H9 (cell line): ENCODE data around the gene HOXC11. TPM values are rescaled to one million over a fixed set of nuclear protein-coding genes. Genes with fewer than 3 reads are reported as not detected.

ENCODE experiments used
- DNase-seq: peaks from one replicate; pipeline ENCODE4 v3.0.0-alpha.2; 2017
- H2AFZ ChIP-seq: one replicate; pipeline ENCODE4 v1.6.1; 2013; ENCODE audit warnings: mild to moderate bottlenecking, low read length, control low read depth, moderate library complexity
- H2AK5ac ChIP-seq: 2 replicates; pipeline ENCODE4 v1.6.1; 2013; ENCODE audit warnings: low read length, control low read depth, mixed read lengths; ENCODE audit not compliant: insufficient read length
- H2BK120ac ChIP-seq: one replicate; pipeline ENCODE4 v1.6.1; 2013; ENCODE audit warnings: low read depth, mild to moderate bottlenecking, low read length, control low read depth, inconsistent platforms; ENCODE audit not compliant: poor library complexity, severe bottlenecking
- H2BK12ac ChIP-seq: 2 replicates; pipeline ENCODE4 v1.6.1; 2013; ENCODE audit warnings: low read length, control low read depth, mixed read lengths, low read depth; ENCODE audit not compliant: insufficient read length
- H2BK15ac ChIP-seq: 2 replicates; pipeline ENCODE4 v1.6.1; 2013; ENCODE audit warnings: low read depth, low read length, control low read depth
- H2BK20ac ChIP-seq: one replicate; pipeline ENCODE4 v1.6.1; 2013; ENCODE audit warnings: low read depth, mild to moderate bottlenecking, low read length, control low read depth, inconsistent platforms; ENCODE audit not compliant: poor library complexity, severe bottlenecking
- H2BK5ac ChIP-seq: 2 replicates; pipeline ENCODE4 v1.6.1; 2013; ENCODE audit warnings: low read length, control low read depth, mixed read lengths; ENCODE audit not compliant: insufficient read length
- H3K14ac ChIP-seq: 2 replicates; pipeline ENCODE4 v1.6.1; 2013; ENCODE audit warnings: low read length, control low read depth; ENCODE audit not compliant: insufficient read depth
- H3K18ac ChIP-seq: 2 replicates; pipeline ENCODE4 v1.6.1; 2013; ENCODE audit warnings: low read depth, mild to moderate bottlenecking, mixed read lengths, low read length, control low read depth; ENCODE audit not compliant: insufficient read length
- H3K23ac ChIP-seq: 2 replicates; pipeline ENCODE4 v1.6.1; 2013; ENCODE audit warnings: low read length, control low read depth, mixed read lengths, low read depth; ENCODE audit not compliant: insufficient read length
- H3K23me2 ChIP-seq: 2 replicates; pipeline ENCODE4 v1.6.1; 2013; ENCODE audit warnings: low read depth, mild to moderate bottlenecking, mixed read lengths, low read length, control low read depth; ENCODE audit not compliant: insufficient read length, poor library complexity, severe bottlenecking
- H3K27ac ChIP-seq: 2 replicates; pipeline ENCODE4 v1.5.1; 2013; ENCODE audit warnings: low read length, control low read depth, mixed read lengths, low read depth; ENCODE audit not compliant: insufficient read length
- H3K27me3 ChIP-seq: 2 replicates; pipeline ENCODE4 v1.6.1; 2013; ENCODE audit warnings: low read length, control low read depth, inconsistent platforms; ENCODE audit not compliant: insufficient read depth
- H3K4ac ChIP-seq: 2 replicates; pipeline ENCODE4 v1.6.1; 2013; ENCODE audit warnings: low read depth, mild to moderate bottlenecking, control low read depth, inconsistent platforms, low read length, moderate library complexity
- H3K4me1 ChIP-seq: 2 replicates; pipeline ENCODE4 v1.6.1; 2013; ENCODE audit warnings: low read length, control low read depth, inconsistent platforms; ENCODE audit not compliant: insufficient read depth
- H3K4me2 ChIP-seq: 2 replicates; pipeline ENCODE4 v1.6.1; 2013; ENCODE audit warnings: low read length, control low read depth, mixed read lengths; ENCODE audit not compliant: insufficient read length, insufficient read depth
- H3K56ac ChIP-seq: 2 replicates; pipeline ENCODE4 v1.6.1; 2013; ENCODE audit warnings: low read depth, mild to moderate bottlenecking, mixed read lengths, low read length, control low read depth; ENCODE audit not compliant: insufficient read length
- H3K79me1 ChIP-seq: 2 replicates; pipeline ENCODE4 v1.6.1; 2013; ENCODE audit warnings: low read depth, mild to moderate bottlenecking, moderate library complexity, low read length, control low read depth, inconsistent platforms; ENCODE audit not compliant: insufficient read depth, poor library complexity, severe bottlenecking
- H3K79me2 ChIP-seq: 2 replicates; pipeline ENCODE4 v1.6.1; 2013; ENCODE audit warnings: low read length, control low read depth, inconsistent platforms; ENCODE audit not compliant: insufficient read depth
- H3K9ac ChIP-seq: 2 replicates; pipeline ENCODE4 v1.6.1; 2013; ENCODE audit warnings: low read length, control low read depth, mixed read lengths; ENCODE audit not compliant: insufficient read length; ENCODE audit errors: extremely low read depth
- H3K9me3 ChIP-seq: one replicate; pipeline ENCODE4 v1.6.1; 2013; ENCODE audit warnings: low read depth, low read length, inconsistent platforms; ENCODE audit not compliant: control insufficient read depth
- H3T11ph ChIP-seq: one replicate; pipeline ENCODE4 v1.6.1; 2013; ENCODE audit warnings: mild to moderate bottlenecking, low read length, control low read depth, inconsistent platforms
- H4K20me1 ChIP-seq: one replicate; pipeline ENCODE4 v1.6.1; 2013; ENCODE audit not compliant: control insufficient read depth, insufficient read length, insufficient read depth
- H4K5ac ChIP-seq: 2 replicates; pipeline ENCODE4 v1.6.1; 2013; ENCODE audit warnings: low read depth, mild to moderate bottlenecking, mixed read lengths, low read length, control low read depth; ENCODE audit not compliant: insufficient read length
- H4K8ac ChIP-seq: replicated peaks from 2 replicates; pipeline ENCODE4 v1.6.1; 2013; ENCODE audit warnings: low read length, control low read depth, mixed read lengths, low read depth; ENCODE audit not compliant: insufficient read length
- H4K91ac ChIP-seq: 2 replicates; pipeline ENCODE4 v1.6.1; 2013; ENCODE audit warnings: low read depth, mild to moderate bottlenecking, moderate library complexity, mixed read lengths, low read length, control low read depth; ENCODE audit not compliant: insufficient read length
- H3K27ac Mint-ChIP-seq, 3 experiments: 2 replicates in 2 of 3; 3 replicates in 1 of 3; pipeline ENCODE4 v1.8.0; 2020 to 2021; ENCODE audit warnings: mixed read lengths in 3 of 3, mild to moderate bottlenecking in 1 of 3, moderate library complexity in 1 of 3
- H3K27me3 Mint-ChIP-seq: 2 replicates; pipeline ENCODE4 v1.8.0; 2021; ENCODE audit warnings: low read depth, mild to moderate bottlenecking, moderate library complexity, mixed read lengths
- H3K36me3 Mint-ChIP-seq, 3 experiments: 2 replicates in 2 of 3; 3 replicates in 1 of 3; pipeline ENCODE4 v1.8.0; 2020 to 2021; ENCODE audit warnings: low read depth in 3 of 3, mixed read lengths in 3 of 3; ENCODE audit not compliant: insufficient read depth in 1 of 3
- H3K4me1 Mint-ChIP-seq, 2 experiments: 2 replicates each; pipeline ENCODE4 v1.8.0; 2020; ENCODE audit warnings: mixed read lengths in 2 of 2
- H3K4me3 Mint-ChIP-seq, 2 experiments: 2 replicates in 1 of 2; 3 replicates in 1 of 2; pipeline ENCODE4 v1.8.0; 2020 to 2021; ENCODE audit warnings: mild to moderate bottlenecking in 2 of 2, mixed read lengths in 2 of 2, moderate library complexity in 1 of 2
- H3K9me3 Mint-ChIP-seq, 2 experiments: 2 replicates in 1 of 2; 3 replicates in 1 of 2; pipeline ENCODE4 v1.8.0; 2020; ENCODE audit warnings: mild to moderate bottlenecking in 2 of 2, mixed read lengths in 2 of 2, moderate library complexity in 1 of 2
- CTCF ChIP-seq: fragments of 200-600 bp; sonication (generic); conservative IDR thresholded peaks from 3 replicates; pipeline ENCODE4 v1.8.0; 2021; ENCODE audit warnings: antibody characterized with exemption, mild to moderate bottlenecking
- WGBS: extraction: QIAGEN DNeasy Blood & Tissue Kit; methylation state at CpG from one replicate; pipeline ENCODE4 v1.1.7; 2013; ENCODE audit warnings: missing lambda C conversion rate, low lambda C conversion rate, mixed read lengths; ENCODE audit not compliant: insufficient read length; ENCODE audit errors: extremely low coverage; 5-methylcytosine and 5-hydroxymethylcytosine counted together
- total RNA-seq: library from RNA; stranded (reverse); gene quantifications from 2 replicates; pipeline ENCODE4 v1.2.1, GENCODE V29; 2021

Gene HOXC11
- total RNA-seq, 1 experiment from 2014 or later = not detected

- no peak overlapping the region for H3K18ac ChIP-seq
- H3K4me2 ChIP-seq = no peak overlapping the region
- H4K5ac ChIP-seq = no peak overlapping the region
- DNase-seq = no peak
- no peaks in the 10 kb centered on the region for H3K23me2 ChIP-seq
- no peak overlapping the region for H2BK20ac ChIP-seq
- peaks cover 96% of the 10 kb centered on the region for H3K27me3 ChIP-seq
- H3K27ac ChIP-seq = no peak overlapping the region
- H3K79me1 ChIP-seq = no peaks in the 10 kb centered on the region
- no peak overlapping the region for H3K56ac ChIP-seq
- no peak overlapping the region for H3K9ac ChIP-seq
- H3K9me3 Mint-ChIP-seq = peaks cover 3 to 8% of the 10 kb centered on the region in 2 experiments; a peak in 4 of 5 replicates
- no peak overlapping the region for H2AK5ac ChIP-seq
- no peak overlapping the region for H4K8ac ChIP-seq
- no peaks in the 10 kb centered on the region for H4K20me1 ChIP-seq
- no peak overlapping the region for H3K4ac ChIP-seq
- H3K36me3 Mint-ChIP-seq = no peaks in the 10 kb centered on the region; a peak in 2 of 7 replicates
- H2BK120ac ChIP-seq = no peak overlapping the region
- H3K4me1 Mint-ChIP-seq = peaks cover 3 to 16% of the 10 kb centered on the region in 2 experiments; a peak in 2 of 4 replicates
- no peak overlapping the region for H2AFZ ChIP-seq
- H3K4me3 Mint-ChIP-seq = no peak overlapping the region
- no peak overlapping the region for H3K14ac ChIP-seq
- H3T11ph ChIP-seq = no peak overlapping the region
- peaks cover 100% of the 10 kb centered on the region for H3K27me3 Mint-ChIP-seq
- no peak overlapping the region for H3K23ac ChIP-seq
- TF ChIP-seq CTCF = peak; percentile 58
- H3K9me3 ChIP-seq = no peaks in the 10 kb centered on the region
- WGBS = no CpG with 5 or more reads among the region's 28 CpGs
- H3K27ac Mint-ChIP-seq = no peak overlapping the region
- H3K4me1 ChIP-seq = no peaks in the 10 kb centered on the region
- no peaks in the 10 kb centered on the region for H3K79me2 ChIP-seq
- no peak overlapping the region for H4K91ac ChIP-seq
- no peak overlapping the region for H2BK5ac ChIP-seq
- H2BK15ac ChIP-seq = no peak overlapping the region
- H2BK12ac ChIP-seq = no peak overlapping the region
These were observed 16.5 kb downstream of the HOXC11 start for GRCh38 chr12:53989227-53990113.
